HG03520 (cell line): ENCODE results near the gene GNLY.

Experiments
- ATAC-seq: cut with Tn5 transposase; IDR thresholded peaks from one replicate; pipeline ENCODE4 v1.9.1; 2021; ENCODE audit warnings: mild to moderate bottlenecking, moderate library complexity; ENCODE audit not compliant: unreplicated experiment

GNLY gene

GRCh38 chr2:85681776-85682175 lies 12.4 kb upstream of the GNLY start:
- ATAC-seq, result no peak

- ATAC-seq, result no peak
These were observed 11.8 kb upstream of the GNLY start for GRCh38 chr2:85682378-85682777.

- no peak for ATAC-seq
These were observed 9.8 kb upstream of the GNLY start for GRCh38 chr2:85684380-85684779.

GRCh38 chr2:85684806-85685205 lies 9.4 kb upstream of the GNLY start:
- no peak for ATAC-seq

GRCh38 chr2:85690932-85691331 lies 3.2 kb upstream of the GNLY start:
- no peak for ATAC-seq

- no peak for ATAC-seq
These were observed 2.0 kb upstream of the GNLY start for GRCh38 chr2:85692039-85692645.

- ATAC-seq, result no peak
These were observed 963 bp downstream of the GNLY start for GRCh38 chr2:85695121-85695520.

- no peak for ATAC-seq
These were observed 1.8 kb downstream of the GNLY start for GRCh38 chr2:85695691-85696668.

GRCh38 chr2:85697096-85697495 lies 2.9 kb downstream of the GNLY start:
- no peak for ATAC-seq

- no peak for ATAC-seq
These were observed 3.6 kb downstream of the GNLY start for GRCh38 chr2:85697716-85698115.

GRCh38 chr2:85698184-85698879 lies 4.2 kb downstream of the GNLY start:
- ATAC-seq, result no peak

GRCh38 chr2:85698880-85699254 lies 4.7 kb downstream of the GNLY start:
- no peak for ATAC-seq

- ATAC-seq, result no peak
These were observed 5.2 kb downstream of the GNLY start for GRCh38 chr2:85699325-85699724.

- ATAC-seq, result no peak
These were observed 8.0 kb downstream of the GNLY start for GRCh38 chr2:85702172-85702571.

GRCh38 chr2:85702800-85703199 lies 8.6 kb downstream of the GNLY start:
- ATAC-seq, result no peak

GRCh38 chr2:85703329-85703728 lies 9.2 kb downstream of the GNLY start:
- ATAC-seq, result no peak

- no peak for ATAC-seq
These were observed 9.9 kb downstream of the GNLY start for GRCh38 chr2:85704038-85704437.

- peak; percentile 53 for ATAC-seq
These were observed 10.9 kb downstream of the GNLY start for GRCh38 chr2:85704800-85705679.

GRCh38 chr2:85705680-85706039 lies 11.5 kb downstream of the GNLY start:
- no peak for ATAC-seq

- no peak for ATAC-seq
These were observed 11.9 kb downstream of the GNLY start for GRCh38 chr2:85706063-85706462.
